GM12873 (cell line): ENCODE results near the gene PPP2R5D.

Experiments
- CTCF ChIP-seq: IDR thresholded peaks from 2 replicates; pipeline ENCODE4 v1.5.1; 2012; ENCODE audit warnings: low read depth, mild to moderate bottlenecking, moderate library complexity, low read length, control low read depth; ENCODE audit not compliant: insufficient read depth; ENCODE audit errors: missing control alignments

PPP2R5D gene

GRCh38 chr6:43036712-43037111 lies 52.3 kb downstream of the PPP2R5D start:
- no peak for TF ChIP-seq CTCF

- TF ChIP-seq CTCF: no peak
These were observed 52.8 kb downstream of the PPP2R5D start for GRCh38 chr6:43037197-43037596.

- TF ChIP-seq CTCF: no peak
These were observed 53.3 kb downstream of the PPP2R5D start for GRCh38 chr6:43037706-43038105.

GRCh38 chr6:43038727-43039126 lies 54.4 kb downstream of the PPP2R5D start:
- TF ChIP-seq CTCF: no peak

DNA sequence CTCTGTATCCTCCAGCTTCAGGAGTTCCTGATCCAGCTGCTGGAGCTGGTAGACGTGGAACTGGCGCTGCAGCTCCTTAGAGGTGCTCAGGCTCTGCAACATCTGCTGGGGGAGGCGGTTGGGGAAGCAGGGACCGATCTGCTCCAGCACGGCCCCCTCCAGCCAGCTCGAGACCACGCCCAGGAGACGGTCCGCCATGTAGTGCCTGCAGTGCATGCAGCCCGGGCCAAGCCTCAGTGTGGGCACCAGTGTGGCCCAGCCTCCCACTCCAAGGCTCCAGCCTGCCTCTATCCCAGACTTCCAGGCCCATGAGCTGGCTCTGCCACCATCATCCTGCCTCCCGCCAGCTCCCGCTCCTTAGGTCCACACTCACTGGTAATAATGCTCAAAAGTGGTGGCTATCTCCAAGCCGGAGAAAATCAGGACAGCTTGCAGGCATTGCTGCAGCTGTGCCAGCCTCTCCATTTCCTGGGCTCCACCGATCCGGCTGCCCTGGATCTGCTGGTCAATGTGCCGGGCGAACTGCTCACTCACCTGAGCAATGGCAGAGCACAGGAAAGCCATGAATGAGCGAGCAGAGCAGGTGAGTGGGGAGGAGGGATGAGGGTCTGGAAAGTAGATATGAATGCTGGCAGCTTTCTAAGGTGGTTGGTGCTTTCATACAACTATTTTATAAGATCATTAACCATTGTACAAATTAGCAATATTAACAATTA lies 56.3 kb downstream of the PPP2R5D start:
- TF ChIP-seq CTCF: no peak

- no peak for TF ChIP-seq CTCF
These were observed 58.9 kb downstream of the PPP2R5D start for GRCh38 chr6:43043310-43043709.

GRCh38 chr6:43045371-43045930 lies 61.1 kb downstream of the PPP2R5D start:
- no peak for TF ChIP-seq CTCF
